Common myeloid progenitor, CD34-positive (primary cell): ENCODE measurements around the gene EFNA5.

ENCODE experiments used
- CTCF ChIA-PET: fragments of 350-600 bp; sonication (Branson Sonifier 250); formaldehyde crosslinking; loops from one replicate; lab custom pipeline; 2021; ENCODE audit warnings: antibody characterized with exemption; lab: Charles Lee
- POLR2A ChIA-PET: fragments of 350-600 bp; sonication (Branson Sonifier 250); formaldehyde crosslinking; loops from one replicate; lab custom pipeline; 2021; ENCODE audit warnings: antibody characterized with exemption; lab: Charles Lee
- DNase-seq, 3 donors: peaks; one replicate each; pipeline versions ENCODE4 v3.0.0 to v3.0.0-alpha.2; 2013
- H3K27ac ChIP-seq, 2 experiments: 1 replicate in 1 of 2; 2 replicates in 1 of 2; pipeline ENCODE4 v1.7.0; 2013; ENCODE audit warnings: inconsistent platforms in 2 of 2, low read length in 2 of 2, mild to moderate bottlenecking in 2 of 2, low read depth in 1 of 2, moderate library complexity in 1 of 2; ENCODE audit not compliant: severe bottlenecking in 2 of 2, insufficient read depth in 1 of 2, poor library complexity in 1 of 2
- H3K27me3 ChIP-seq, 5 experiments: replicated peaks in 2 of 5; 1 replicate in 3 of 5; 2 replicates in 2 of 5; pipeline versions ENCODE4 v1.6.1 to v1.7.0; 2013; ENCODE audit warnings: low read length in 4 of 5, mild to moderate bottlenecking in 2 of 5, moderate library complexity in 2 of 5, inconsistent platforms in 1 of 5; ENCODE audit not compliant: insufficient read depth in 5 of 5, control insufficient read depth in 4 of 5
- H3K36me3 ChIP-seq, 4 experiments: 1 replicate in 2 of 4; 2 replicates in 2 of 4; pipeline versions ENCODE4 v1.6.1 to v1.7.0; 2013; ENCODE audit warnings: low read length in 3 of 4, control low read depth in 1 of 4, mild to moderate bottlenecking in 1 of 4; ENCODE audit not compliant: control insufficient read depth in 4 of 4, insufficient read depth in 4 of 4
- H3K4me1 ChIP-seq, 4 experiments: 1 replicate in 3 of 4; 2 replicates in 1 of 4; pipeline versions ENCODE4 v1.6.1 to v1.7.1; 2013; ENCODE audit warnings: low read length in 3 of 4, mild to moderate bottlenecking in 3 of 4, control low read depth in 1 of 4, inconsistent platforms in 1 of 4, moderate library complexity in 1 of 4; ENCODE audit not compliant: control insufficient read depth in 4 of 4, insufficient read depth in 4 of 4; ENCODE audit errors: control extremely low read depth in 1 of 4
- H3K4me3 ChIP-seq, 7 experiments: 1 replicate in 4 of 7; 2 replicates in 3 of 7; pipeline versions ENCODE4 v1.5.1 to v1.7.0; 2013; ENCODE audit warnings: mild to moderate bottlenecking in 7 of 7, low read length in 6 of 7, moderate library complexity in 6 of 7, inconsistent platforms in 2 of 7, low read depth in 2 of 7, control low read depth in 1 of 7; ENCODE audit not compliant: insufficient read depth in 4 of 7, control insufficient read depth in 1 of 7; ENCODE audit errors: extremely low read depth in 1 of 7
- H3K9me3 ChIP-seq, 5 experiments: 1 replicate in 4 of 5; 2 replicates in 1 of 5; pipeline versions ENCODE4 v1.6.1 to v1.7.1; 2013; ENCODE audit warnings: low read length in 4 of 5, mild to moderate bottlenecking in 2 of 5, inconsistent platforms in 1 of 5, low read depth in 1 of 5, moderate library complexity in 1 of 5; ENCODE audit not compliant: control insufficient read depth in 4 of 5, insufficient read depth in 2 of 5; ENCODE audit errors: control extremely low read depth in 1 of 5
- WGBS: methylation state at CpG from one replicate; pipeline ENCODE4 v1.1.5; 2013; ENCODE audit not compliant: insufficient coverage; 5-methylcytosine and 5-hydroxymethylcytosine counted together

Gene EFNA5

DNA sequence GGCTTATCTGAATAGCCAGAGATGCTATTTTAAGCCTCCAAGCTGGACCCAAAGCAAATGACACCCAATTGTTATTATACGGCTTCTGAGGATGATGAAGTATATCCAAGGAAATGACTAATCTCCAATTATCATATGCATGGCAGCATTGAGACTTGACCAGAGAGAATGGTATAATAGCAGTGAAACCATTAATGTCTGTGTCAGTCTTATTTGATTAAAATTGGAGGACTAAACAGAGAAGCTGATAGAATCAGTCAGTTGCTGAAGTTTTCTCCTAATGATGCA lies 200.5 kb downstream of the EFNA5 start:
- H3K9me3 ChIP-seq: no peaks in the 10 kb centered on the region
- peaks cover 3 to 5% (median 4%) of the 10 kb centered on the region in 4 experiments for H3K4me1 ChIP-seq
- ChIA-PET CTCF (no interaction called here), POLR2A (no interaction called here)
- H3K36me3 ChIP-seq: no peaks in the 10 kb centered on the region
- no peaks in the 10 kb centered on the region for H3K27me3 ChIP-seq
- no peak overlapping the region for H3K27ac ChIP-seq
- WGBS: 83% methylated on average over 1 of the region's 1 CpG
- no peak for DNase-seq
- H3K4me3 ChIP-seq: no peak overlapping the region

DNA sequence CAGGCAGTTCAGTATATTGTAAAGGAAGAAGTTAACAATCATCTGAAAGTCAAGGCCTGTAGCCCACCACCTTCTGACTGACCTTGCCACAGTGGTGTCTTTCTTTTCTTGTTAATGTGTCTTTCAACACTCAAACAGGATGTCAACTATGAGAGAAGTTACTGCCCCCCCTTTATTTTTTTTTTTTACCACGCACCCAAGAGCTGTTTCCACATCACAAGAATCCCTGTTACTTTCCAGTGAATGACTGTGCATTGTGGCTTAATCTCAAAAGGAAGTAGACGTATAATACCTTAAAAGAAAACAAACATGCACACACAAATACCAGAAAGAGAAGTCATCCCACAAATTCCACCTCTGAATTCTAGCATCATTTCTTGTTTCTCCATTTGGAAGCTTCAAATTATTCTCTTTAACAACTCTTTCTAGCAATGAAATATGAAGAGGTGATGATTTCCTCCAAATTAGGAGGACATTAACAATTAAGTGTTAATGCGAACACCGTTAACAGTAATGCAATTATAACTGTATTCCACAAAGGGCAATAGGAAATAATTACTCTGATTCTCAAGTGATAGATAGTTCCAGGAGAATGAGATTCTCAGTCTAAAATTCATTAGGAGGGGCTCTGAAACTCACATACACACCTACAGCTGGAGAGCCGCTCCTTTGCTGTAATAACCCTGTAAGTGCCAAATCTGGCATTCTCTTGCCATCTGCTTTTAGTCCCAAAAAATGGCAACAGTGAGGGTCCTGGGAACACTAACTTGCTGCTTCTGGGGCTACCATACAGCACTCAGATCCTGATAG lies 201.0 kb downstream of the EFNA5 start:
- no peaks in the 10 kb centered on the region for H3K36me3 ChIP-seq
- 44% methylated on average over 2 of the region's 5 CpGs for WGBS

DNA sequence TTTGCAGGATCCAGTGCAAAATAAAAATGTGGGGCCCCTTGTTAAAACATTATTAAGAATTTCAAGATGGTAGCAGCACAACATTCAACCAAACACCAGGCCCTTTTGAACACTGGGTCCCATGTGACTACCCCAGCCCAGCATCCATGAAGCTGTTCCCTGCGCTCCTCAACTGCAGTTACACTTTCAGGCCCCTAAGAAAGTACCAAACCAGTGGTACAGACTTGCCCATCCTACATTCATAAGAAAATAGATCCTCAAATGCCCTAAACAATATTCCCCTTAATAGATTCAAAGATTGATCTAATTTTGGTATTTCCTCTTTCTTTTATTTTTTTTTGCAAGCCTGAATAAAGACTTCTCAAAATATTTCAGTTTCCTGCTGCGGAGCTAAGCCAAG lies 201.7 kb downstream of the EFNA5 start:
- H3K4me1 ChIP-seq: peaks cover 3 to 5% (median 4%) of the 10 kb centered on the region in 4 experiments

More for the DNA sequence above, 201.0 kb downstream of the EFNA5 start:
- peak in 2 of 3 donors; percentile 70 to 73 for DNase-seq
- no peak overlapping the region for H3K4me3 ChIP-seq
- POLR2A ChIA-PET: no interaction called here
- H3K9me3 ChIP-seq: no peaks in the 10 kb centered on the region
- peaks cover 3 to 5% (median 4%) of the 10 kb centered on the region in 4 experiments for H3K4me1 ChIP-seq
- no peaks in the 10 kb centered on the region for H3K27me3 ChIP-seq
- no peak overlapping the region for H3K27ac ChIP-seq
- CTCF ChIA-PET: no interaction called here

DNA sequence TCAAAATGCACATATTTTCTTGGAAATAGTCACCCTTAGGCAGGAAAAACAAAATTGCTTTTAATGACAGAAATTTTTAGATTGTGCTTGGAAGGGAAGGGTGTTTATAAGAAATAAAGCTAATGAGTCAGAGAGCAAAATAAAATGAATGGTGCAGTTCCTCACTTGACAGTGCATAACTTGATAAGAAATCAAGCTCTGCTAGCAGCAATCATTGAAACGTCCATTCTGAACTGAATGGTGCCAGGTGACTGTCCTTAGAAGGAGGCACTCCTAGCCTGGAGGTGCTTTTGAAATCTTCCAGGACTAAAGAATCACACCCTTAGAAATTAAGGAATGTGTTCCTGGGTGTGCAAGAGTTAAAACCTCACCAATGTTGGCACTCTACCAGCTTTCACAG lies 202.5 kb downstream of the EFNA5 start:
- H3K9me3 ChIP-seq: no peaks in the 10 kb centered on the region
- ChIA-PET CTCF (interaction anchor here (1.3 kb wide), 1 partner anchor 20 kb away, joined by 3 read pairs; no protein-coding TSS in a partner anchor), POLR2A (no interaction called here)
- no peak overlapping the region for H3K4me3 ChIP-seq
- H3K4me1 ChIP-seq: peaks cover 3 to 5% (median 4%) of the 10 kb centered on the region in 4 experiments
- no peak overlapping the region for H3K27ac ChIP-seq
- no peak for DNase-seq
- 100% methylated on average over 1 of the region's 1 CpG for WGBS
- H3K27me3 ChIP-seq: no peaks in the 10 kb centered on the region
- no peaks in the 10 kb centered on the region for H3K36me3 ChIP-seq

More for the DNA sequence above, 201.7 kb downstream of the EFNA5 start:
- DNase-seq: peak in 1 of 3 donors; percentile 6
- ChIA-PET POLR2A (no interaction called here), CTCF (interaction anchor here (1.3 kb wide), 1 partner anchor 21 kb away, joined by 3 read pairs; no protein-coding TSS in a partner anchor)
- no peak overlapping the region for H3K27ac ChIP-seq
- no peak overlapping the region for H3K4me3 ChIP-seq
- H3K9me3 ChIP-seq: no peaks in the 10 kb centered on the region
- 100% methylated on average over 1 of the region's 2 CpGs for WGBS
- no peaks in the 10 kb centered on the region for H3K27me3 ChIP-seq
- no peaks in the 10 kb centered on the region for H3K36me3 ChIP-seq

DNA sequence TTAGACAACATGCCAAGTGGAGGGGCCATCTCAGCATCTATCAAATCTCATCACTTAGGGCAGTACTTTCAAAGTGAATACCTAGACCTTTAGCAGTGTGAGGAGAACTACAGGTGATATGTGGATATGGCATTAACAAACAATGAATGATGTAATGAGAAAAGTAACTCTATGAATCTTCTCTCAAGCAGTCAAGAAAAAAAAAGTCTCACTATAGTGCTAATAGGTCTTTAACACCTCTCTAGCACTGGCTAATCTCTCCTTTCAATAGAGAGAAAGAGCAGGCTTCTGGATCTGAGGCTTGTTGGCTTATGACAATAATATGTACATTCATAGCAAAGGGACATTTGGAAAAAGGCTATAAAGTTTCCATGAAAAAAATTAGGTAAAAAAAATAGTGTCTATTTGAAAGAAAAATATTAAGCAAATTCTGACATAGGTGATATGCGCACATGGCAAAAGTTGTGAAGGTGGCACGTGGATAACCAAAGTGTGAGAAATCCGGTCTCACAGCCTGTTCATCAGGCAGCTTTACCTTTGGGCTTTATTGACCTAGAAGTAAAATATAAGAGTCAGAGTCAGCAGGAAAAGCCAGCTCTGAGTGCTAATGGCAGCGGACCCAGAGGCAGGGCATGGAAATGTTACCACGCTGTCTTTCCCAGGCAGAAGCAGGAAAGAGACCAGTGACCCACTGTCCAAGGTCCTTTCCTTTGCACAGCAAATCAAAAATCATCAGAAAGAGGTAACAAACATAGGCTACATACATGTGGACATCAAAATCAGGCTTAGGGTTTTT lies 203.4 kb downstream of the EFNA5 start:
- POLR2A ChIA-PET: no interaction called here
- 98% methylated on average over 5 of the region's 5 CpGs for WGBS
- DNase-seq: no peak
- no peaks in the 10 kb centered on the region for H3K36me3 ChIP-seq
- H3K4me1 ChIP-seq: peaks cover 3 to 5% (median 4%) of the 10 kb centered on the region in 4 experiments
- H3K9me3 ChIP-seq: no peaks in the 10 kb centered on the region
- H3K27ac ChIP-seq: no peak overlapping the region
- CTCF ChIA-PET: no interaction called here
- H3K4me3 ChIP-seq: no peak overlapping the region
- peaks cover 0 to 2% (median 0%) of the 10 kb centered on the region in 5 experiments for H3K27me3 ChIP-seq

DNA sequence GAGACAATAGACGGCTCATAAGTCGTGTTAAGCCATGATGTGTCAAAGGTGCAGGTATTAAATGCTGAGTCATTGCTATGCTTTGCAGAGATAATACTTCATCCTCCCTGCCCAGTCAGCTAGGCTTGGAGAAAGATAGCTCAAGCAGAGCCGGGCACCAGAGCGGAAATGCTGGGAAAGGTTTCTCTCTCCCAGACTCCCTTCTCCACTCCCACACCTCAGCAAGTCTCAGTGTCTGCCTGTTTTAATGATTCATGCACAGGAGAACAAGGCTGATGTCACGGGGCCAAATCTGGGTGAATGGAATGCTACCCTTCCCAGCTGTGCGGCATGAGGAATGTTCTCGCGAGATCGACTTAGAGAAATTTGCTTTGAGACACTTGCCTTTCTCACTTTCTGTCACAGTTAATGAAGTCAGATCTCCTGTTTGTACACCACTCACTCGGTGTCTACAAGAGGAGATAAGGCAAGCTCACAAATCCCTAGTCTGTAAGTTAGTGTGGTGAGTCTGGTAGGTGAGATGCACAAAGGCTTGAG lies 204.4 kb downstream of the EFNA5 start:
- ChIA-PET CTCF (no interaction called here), POLR2A (no interaction called here)
- DNase-seq: peak in 1 of 3 donors; percentile 3
- no peaks in the 10 kb centered on the region for H3K9me3 ChIP-seq
- H3K27me3 ChIP-seq: peaks cover 0 to 2% (median 0%) of the 10 kb centered on the region in 5 experiments
- no peak overlapping the region for H3K4me3 ChIP-seq
- 96% methylated on average over 8 of the region's 10 CpGs for WGBS
- no peaks in the 10 kb centered on the region for H3K36me3 ChIP-seq
- H3K27ac ChIP-seq: no peak overlapping the region
- peaks cover 3 to 5% (median 4%) of the 10 kb centered on the region in 4 experiments for H3K4me1 ChIP-seq
